HepG2 (cell line): ENCODE results near the gene CSNK1G1.

Experiments used
- ZFP1 ChIP-seq: IDR thresholded peaks from 2 replicates; pipeline ENCODE4 v1.6.1; 2016
- ZNF878 ChIP-seq: sonication (generic); formaldehyde crosslinking; IDR thresholded peaks from 2 replicates; pipeline ENCODE4 v1.8.1; 2023; ENCODE audit warnings: mild to moderate bottlenecking, missing genetic modification reagents, moderate library complexity

GRCh38 chr15:64148168-64148567 lies 207.8 kb downstream of the CSNK1G1 start:
- TF ChIP-seq ZNF878: no peak
- TF ChIP-seq ZFP1 (CRISPR knock-in tag): no peak
